ENCODE data around the gene FMNL2.

- TF ChIP-seq ZNF70 (CRISPR knock-in tag; IDR thresholded peaks at IDR 0.05) (no peak), ZFP30 (CRISPR knock-in tag; IDR thresholded peaks at IDR 0.05) (no peak), ZFP3 (CRISPR knock-in tag; IDR thresholded peaks at IDR 0.05) (no peak), SNAI2 (CRISPR knock-in tag; IDR thresholded peaks at IDR 0.05) (no peak), TSHZ2 (CRISPR knock-in tag; IDR thresholded peaks at IDR 0.05) (no peak), CSDC2 (CRISPR knock-in tag; IDR thresholded peaks at IDR 0.05) (no peak)
- TF ChIP-seq, protein P1, sequence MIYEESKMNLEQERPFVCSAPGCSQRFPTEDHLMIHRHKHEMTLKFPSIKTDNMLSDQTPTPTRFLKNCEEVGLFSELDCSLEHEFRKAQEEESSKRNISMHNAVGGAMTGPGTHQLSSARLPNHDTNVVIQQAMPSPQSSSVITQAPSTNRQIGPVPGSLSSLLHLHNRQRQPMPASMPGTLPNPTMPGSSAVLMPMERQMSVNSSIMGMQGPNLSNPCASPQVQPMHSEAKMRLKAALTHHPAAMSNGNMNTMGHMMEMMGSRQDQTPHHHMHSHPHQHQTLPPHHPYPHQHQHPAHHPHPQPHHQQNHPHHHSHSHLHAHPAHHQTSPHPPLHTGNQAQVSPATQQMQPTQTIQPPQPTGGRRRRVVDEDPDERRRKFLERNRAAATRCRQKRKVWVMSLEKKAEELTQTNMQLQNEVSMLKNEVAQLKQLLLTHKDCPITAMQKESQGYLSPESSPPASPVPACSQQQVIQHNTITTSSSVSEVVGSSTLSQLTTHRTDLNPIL (CRISPR knock-in tag; IDR thresholded peaks at IDR 0.05; ENCODE audit: low read depth) = no peak
- TF ChIP-seq, protein P2, sequence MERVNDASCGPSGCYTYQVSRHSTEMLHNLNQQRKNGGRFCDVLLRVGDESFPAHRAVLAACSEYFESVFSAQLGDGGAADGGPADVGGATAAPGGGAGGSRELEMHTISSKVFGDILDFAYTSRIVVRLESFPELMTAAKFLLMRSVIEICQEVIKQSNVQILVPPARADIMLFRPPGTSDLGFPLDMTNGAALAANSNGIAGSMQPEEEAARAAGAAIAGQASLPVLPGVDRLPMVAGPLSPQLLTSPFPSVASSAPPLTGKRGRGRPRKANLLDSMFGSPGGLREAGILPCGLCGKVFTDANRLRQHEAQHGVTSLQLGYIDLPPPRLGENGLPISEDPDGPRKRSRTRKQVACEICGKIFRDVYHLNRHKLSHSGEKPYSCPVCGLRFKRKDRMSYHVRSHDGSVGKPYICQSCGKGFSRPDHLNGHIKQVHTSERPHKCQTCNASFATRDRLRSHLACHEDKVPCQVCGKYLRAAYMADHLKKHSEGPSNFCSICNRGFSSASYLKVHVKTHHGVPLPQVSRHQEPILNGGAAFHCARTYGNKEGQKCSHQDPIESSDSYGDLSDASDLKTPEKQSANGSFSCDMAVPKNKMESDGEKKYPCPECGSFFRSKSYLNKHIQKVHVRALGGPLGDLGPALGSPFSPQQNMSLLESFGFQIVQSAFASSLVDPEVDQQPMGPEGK (CRISPR knock-in tag; IDR thresholded peaks at IDR 0.05; ENCODE audit: borderline replicate concordance) = no peak
Observed at GRCh38 chr2:152415796-152416195, 80.8 kb downstream of the FMNL2 start.
